NOMO-1 treated with dmso at 0.1 percent for 144 hours (cell line): ENCODE measurements around the gene ZCWPW1.
"Not testable (repeated sequence)": the region's sequence is repeated elsewhere in the genome, so short reads cannot be mapped to it uniquely, and the experiment has no call there.

Experiments used
- DNase-seq: peaks from one replicate; lab custom pipeline; 2025; ENCODE audit not compliant: unreplicated experiment; lab: John Stamatoyannopoulos, UW

The ZCWPW1 gene

GRCh38 chr7:100373870-100374598 is 54.5 kb downstream of the ZCWPW1 start:
- DNase-seq = peak; percentile 38

GRCh38 chr7:100373261-100373831 is 55.2 kb downstream of the ZCWPW1 start, which contains the start of gene PILRA:
Gene PILRA, plus strand, starts transcription at chr7:100373487. Its CDS starts 170 bp downstream, at chr7:100373657.
- DNase-seq = peak; percentile 20

GRCh38 chr7:100372694-100373093 is 55.8 kb downstream of the ZCWPW1 start:
- no peak for DNase-seq

- peak; percentile 92 for DNase-seq
Measured at GRCh38 chr7:100372256-100372655, 56.2 kb downstream of the ZCWPW1 start.

GRCh38 chr7:100371561-100372171 is 56.8 kb downstream of the ZCWPW1 start:
- no peak for DNase-seq

GRCh38 chr7:100370746-100371145 is 57.8 kb downstream of the ZCWPW1 start:
- DNase-seq = no peak

GRCh38 chr7:100370303-100370702 is 58.2 kb downstream of the ZCWPW1 start:
- no peak for DNase-seq

- DNase-seq = peak; percentile 98
Measured at GRCh38 chr7:100369105-100369504, 59.4 kb downstream of the ZCWPW1 start.

- no peak for DNase-seq
Measured at GRCh38 chr7:100367676-100368613, 60.6 kb downstream of the ZCWPW1 start.

GRCh38 chr7:100367251-100367620 is 61.3 kb downstream of the ZCWPW1 start:
- DNase-seq = no peak

- DNase-seq = no peak
Measured at GRCh38 chr7:100366411-100367250, 61.9 kb downstream of the ZCWPW1 start.

GRCh38 chr7:100365998-100366367 is 62.5 kb downstream of the ZCWPW1 start:
- DNase-seq = not testable (repeated sequence)

GRCh38 chr7:100364480-100364879 is 64.0 kb downstream of the ZCWPW1 start:
- DNase-seq = no peak

GRCh38 chr7:100363797-100364196 is 64.7 kb downstream of the ZCWPW1 start:
- not testable (repeated sequence) for DNase-seq

GRCh38 chr7:100363098-100363497 is 65.4 kb downstream of the ZCWPW1 start:
- no peak for DNase-seq

GRCh38 chr7:100360135-100360854 is 68.2 kb downstream of the ZCWPW1 start:
- peak; percentile 81 for DNase-seq

- DNase-seq = no peak
Measured at GRCh38 chr7:100358857-100359212, 69.7 kb downstream of the ZCWPW1 start.

- DNase-seq = no peak
Measured at GRCh38 chr7:100358027-100358856, 70.3 kb downstream of the ZCWPW1 start, which contains the start of gene PILRB. Gene PILRB, plus strand, starts transcription at chr7:100358117. Its CDS starts 186 bp downstream, at chr7:100358303.

- no peak for DNase-seq
Measured at GRCh38 chr7:100357131-100357561, 71.4 kb downstream of the ZCWPW1 start.
